Neural progenitor cell (in vitro differentiated cells): ENCODE results near the gene LBHD1.
"Not testable (repeated sequence)": the region's sequence is repeated elsewhere in the genome, so short reads cannot be mapped to it uniquely, and the experiment has no call there.

ENCODE experiments used
- CTCF ChIP-seq: fragments of 200-600 bp; sonication (generic); IDR thresholded peaks from 2 replicates; pipeline ENCODE4 v1.5.1; 2017; ENCODE audit warnings: antibody characterized with exemption, mild to moderate bottlenecking
- EZH2phosphoT487 ChIP-seq: fragments of 200-600 bp; sonication (generic); IDR thresholded peaks from 2 replicates; pipeline ENCODE4 v1.6.1; 2017; ENCODE audit warnings: antibody characterized with exemption

- TF ChIP-seq CTCF, EZH2phosphoT487: not testable (repeated sequence)
Measured at GRCh38 chr11:62675415-62675814, 3.3 kb upstream of the LBHD1 start.
